Esophagus muscularis mucosa (tissue), 4 donors: ENCODE results near the gene CREB3L4. TPM values are rescaled to one million over a fixed set of nuclear protein-coding genes. Genes with fewer than 3 reads are reported as not detected.
"Not testable (repeated sequence)": the region's sequence is repeated elsewhere in the genome, so short reads cannot be mapped to it uniquely, and the experiment has no call there.

Experiments used
- DNase-seq: peaks from one replicate; pipeline ENCODE4 v3.0.0-alpha.2; 2017; ENCODE audit errors: extremely low spot score
- H3K27ac ChIP-seq, 4 donors: fragments of 200-600 bp; sonication (generic); replicated peaks in 1 of 4; 1 replicate in 3 of 4; 2 replicates in 1 of 4; pipeline ENCODE4 v1.5.1; 2016 to 2019; ENCODE audit warnings: mild to moderate bottlenecking in 1 of 4
- H3K27me3 ChIP-seq, 4 donors: fragments of 200-600 bp; sonication (generic); one replicate each; pipeline versions ENCODE4 v1.5.1 to v1.6.0; 2016 to 2019
- H3K36me3 ChIP-seq, 4 donors: fragments of 200-600 bp; sonication (generic); one replicate each; pipeline ENCODE4 v1.5.1; 2016 to 2019
- H3K4me1 ChIP-seq, 4 donors: fragments of 200-600 bp; sonication (generic); one replicate each; pipeline ENCODE4 v1.5.1; 2016 to 2019
- H3K4me3 ChIP-seq, 4 donors: fragments of 200-600 bp; sonication (generic); 1 replicate in 2 of 4; 2 replicates in 2 of 4; pipeline ENCODE4 v1.5.1; 2016 to 2019; ENCODE audit warnings: mild to moderate bottlenecking in 4 of 4, moderate library complexity in 1 of 4
- H3K9me3 ChIP-seq, 4 donors: fragments of 200-600 bp; sonication (generic); 1 replicate in 3 of 4; 2 replicates in 1 of 4; pipeline ENCODE4 v1.5.1; 2016 to 2019
- EP300 ChIP-seq: sonication (generic); formaldehyde crosslinking; IDR thresholded peaks from one replicate; pipeline ENCODE4 v1.6.1; 2017; ENCODE audit warnings: antibody characterized with exemption
- POLR2A ChIP-seq: fragments of 450-650 bp; IDR thresholded peaks from one replicate; pipeline ENCODE4 v1.6.1; 2017; ENCODE audit warnings: antibody characterized with exemption, moderate library complexity, mild to moderate bottlenecking, low read depth
- POLR2AphosphoS5 ChIP-seq, 2 donors: sonication (generic); formaldehyde crosslinking; IDR thresholded peaks; one replicate each; pipeline ENCODE4 v1.6.1; 2017; ENCODE audit warnings: antibody characterized with exemption in 2 of 2
- WGBS: methylation state at CpG from one replicate; pipeline ENCODE4 v1.1.5; 2018; 5-methylcytosine and 5-hydroxymethylcytosine counted together
- intact Hi-C: fragments of 100-400 bp; cut with DNase I; formaldehyde crosslinking; loops from one replicate; pipeline ENCODE4 v1.15.1; 2023
- total RNA-seq, 4 donors: library from RNA; depleted of rRNA; stranded (reverse); fragments of >200 nt; gene quantifications; one replicate each; pipeline versions ENCODE4 v1.1.0 to v1.2.1, GENCODE V29; 2016
- TF ChIP-seq, protein P1 (sequence below), 3 experiments: fragments of 200-600 bp in 2 of 3; fragments of 450-650 bp in 1 of 3; sonication (generic) in 2 of 3; IDR thresholded peaks; one replicate each; pipeline ENCODE4 v1.5.1; 2017 to 2019; ENCODE audit warnings: antibody characterized with exemption in 3 of 3, mild to moderate bottlenecking in 2 of 3, moderate library complexity in 1 of 3

CREB3L4 gene
- total RNA-seq, 4 donors from 2014 or later: 2.9 to 7.6 (median 6.8) TPM

DNA sequence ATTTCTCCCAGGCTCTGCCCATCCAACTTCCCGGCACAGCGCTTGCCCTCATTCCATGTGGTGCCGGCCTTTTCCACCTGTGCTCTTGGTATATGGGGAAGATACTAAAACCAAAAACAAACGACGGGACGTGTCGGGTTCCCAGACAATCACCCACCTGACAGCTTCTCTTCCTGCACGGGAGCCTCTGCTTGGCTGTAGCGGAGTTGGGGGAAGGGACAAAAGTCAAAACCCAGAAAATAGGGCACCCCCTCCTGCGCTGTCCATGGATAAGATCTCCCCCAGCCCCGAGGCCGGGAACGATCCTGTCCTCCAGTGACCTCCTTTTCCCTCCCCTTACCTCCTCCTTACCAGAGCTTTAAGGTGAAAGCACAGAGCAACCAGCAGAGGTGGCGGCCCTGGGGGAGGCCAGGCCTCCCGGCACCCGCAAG, 9.1 kb downstream of the CREB3L4 start:
- H3K9me3 ChIP-seq: no peaks in the 10 kb centered on the region
- no peaks in the 10 kb centered on the region for H3K27me3 ChIP-seq
- WGBS: 2% methylated on average over 6 of the region's 16 CpGs
- DNase-seq: no peak
- peak overlapping the region; percentile 72 to 100 (median 94) for H3K4me3 ChIP-seq
- intact Hi-C loops: loop anchor here (5.0 kb wide), 1 partner anchor 55 kb away; the partner anchor contains the start of gene GATAD2B
- H3K27ac ChIP-seq: peak overlapping the region; percentile 93 to 95 (median 94)
- TF ChIP-seq, protein P1, sequence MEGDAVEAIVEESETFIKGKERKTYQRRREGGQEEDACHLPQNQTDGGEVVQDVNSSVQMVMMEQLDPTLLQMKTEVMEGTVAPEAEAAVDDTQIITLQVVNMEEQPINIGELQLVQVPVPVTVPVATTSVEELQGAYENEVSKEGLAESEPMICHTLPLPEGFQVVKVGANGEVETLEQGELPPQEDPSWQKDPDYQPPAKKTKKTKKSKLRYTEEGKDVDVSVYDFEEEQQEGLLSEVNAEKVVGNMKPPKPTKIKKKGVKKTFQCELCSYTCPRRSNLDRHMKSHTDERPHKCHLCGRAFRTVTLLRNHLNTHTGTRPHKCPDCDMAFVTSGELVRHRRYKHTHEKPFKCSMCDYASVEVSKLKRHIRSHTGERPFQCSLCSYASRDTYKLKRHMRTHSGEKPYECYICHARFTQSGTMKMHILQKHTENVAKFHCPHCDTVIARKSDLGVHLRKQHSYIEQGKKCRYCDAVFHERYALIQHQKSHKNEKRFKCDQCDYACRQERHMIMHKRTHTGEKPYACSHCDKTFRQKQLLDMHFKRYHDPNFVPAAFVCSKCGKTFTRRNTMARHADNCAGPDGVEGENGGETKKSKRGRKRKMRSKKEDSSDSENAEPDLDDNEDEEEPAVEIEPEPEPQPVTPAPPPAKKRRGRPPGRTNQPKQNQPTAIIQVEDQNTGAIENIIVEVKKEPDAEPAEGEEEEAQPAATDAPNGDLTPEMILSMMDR (IDR thresholded peaks at IDR 0.05): no peak
- TF ChIP-seq POLR2AphosphoS5 (IDR thresholded peaks at IDR 0.05) (no peak), POLR2A (no peak), EP300 (no peak)
- H3K36me3 ChIP-seq: peaks cover 17 to 53% (median 42%) of the 10 kb centered on the region in 4 donors
- H3K4me1 ChIP-seq: peaks cover 19 to 34% (median 25%) of the 10 kb centered on the region in 4 donors

DNA sequence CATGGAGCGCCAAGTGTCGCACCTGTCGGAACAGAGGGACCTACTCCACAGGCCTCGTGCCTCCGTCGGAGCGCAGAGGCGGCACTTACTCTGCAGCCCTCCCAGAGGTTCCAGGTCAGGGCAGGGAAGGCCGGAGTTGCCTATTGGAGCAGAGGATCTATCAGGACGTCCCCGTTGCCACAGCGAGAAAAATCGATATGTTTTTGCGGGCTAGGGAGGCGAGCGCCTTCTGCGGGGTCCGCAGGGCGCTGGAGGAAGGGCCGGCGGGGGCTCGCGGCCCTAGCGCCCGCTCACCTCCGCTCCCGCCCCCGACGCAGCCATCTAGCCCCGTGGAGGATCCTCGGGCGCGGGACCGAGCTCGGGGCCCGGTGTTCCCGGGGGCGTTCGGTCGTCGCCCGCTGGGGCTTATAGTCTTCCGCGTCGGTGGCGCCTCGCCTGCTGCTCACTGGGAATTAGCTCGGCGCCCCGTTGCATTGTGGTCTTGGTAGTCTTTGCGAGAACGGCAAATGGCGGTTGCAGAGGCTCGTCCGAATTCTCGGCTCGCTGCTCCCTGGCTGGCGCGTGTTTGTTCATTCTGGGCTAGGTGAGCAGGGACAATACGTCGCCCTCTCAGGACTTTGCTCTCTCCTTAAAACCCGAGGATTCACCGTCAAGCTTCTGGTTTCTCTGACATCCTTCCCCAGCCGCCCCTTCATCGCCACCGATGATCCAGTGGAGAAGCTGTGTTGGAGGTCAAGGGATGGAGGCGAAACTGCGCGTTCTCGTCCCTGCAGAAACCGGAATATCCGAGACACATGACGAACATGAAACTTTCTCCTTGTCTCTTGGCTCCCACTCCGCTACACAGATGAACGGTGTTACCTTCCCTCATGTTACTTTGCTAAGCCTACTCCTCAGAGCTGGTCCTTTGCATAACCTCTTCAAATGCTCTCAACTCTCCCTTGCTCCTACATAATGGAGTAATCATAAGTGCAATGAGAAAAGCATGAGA, 9.8 kb downstream of the CREB3L4 start, which contains the start of gene JTB:
Gene JTB (minus strand): TSS at position 425 of the 991 bp plus-strand sequence. CDS start 422 bp downstream, at position 3.
- TF ChIP-seq POLR2A (peak; percentile 84), POLR2AphosphoS5 (IDR thresholded peaks at IDR 0.05) (peak; percentile 84 to 95), EP300 (no peak)
- TF ChIP-seq, protein P1 (IDR thresholded peaks at IDR 0.05): peak in 1 of 3 experiments; percentile 14
- H3K27me3 ChIP-seq: no peaks in the 10 kb centered on the region
- peaks cover 19 to 34% (median 25%) of the 10 kb centered on the region in 4 donors for H3K4me1 ChIP-seq
- H3K4me3 ChIP-seq: peak within 1 kb of the TSS; percentile 72 to 100 (median 94)
- peaks cover 20 to 60% (median 45%) of the 10 kb centered on the region in 4 donors for H3K36me3 ChIP-seq
- intact Hi-C loops: loop anchor here (5.0 kb wide), 1 partner anchor 55 kb away; the partner anchor contains the start of gene GATAD2B
- no peaks in the 10 kb centered on the region for H3K9me3 ChIP-seq
- 0% methylated on average over 10 of the region's 75 CpGs for WGBS
- peak within 1 kb of the TSS; percentile 93 to 95 (median 94) for H3K27ac ChIP-seq
- DNase-seq: peak; percentile 98

DNA sequence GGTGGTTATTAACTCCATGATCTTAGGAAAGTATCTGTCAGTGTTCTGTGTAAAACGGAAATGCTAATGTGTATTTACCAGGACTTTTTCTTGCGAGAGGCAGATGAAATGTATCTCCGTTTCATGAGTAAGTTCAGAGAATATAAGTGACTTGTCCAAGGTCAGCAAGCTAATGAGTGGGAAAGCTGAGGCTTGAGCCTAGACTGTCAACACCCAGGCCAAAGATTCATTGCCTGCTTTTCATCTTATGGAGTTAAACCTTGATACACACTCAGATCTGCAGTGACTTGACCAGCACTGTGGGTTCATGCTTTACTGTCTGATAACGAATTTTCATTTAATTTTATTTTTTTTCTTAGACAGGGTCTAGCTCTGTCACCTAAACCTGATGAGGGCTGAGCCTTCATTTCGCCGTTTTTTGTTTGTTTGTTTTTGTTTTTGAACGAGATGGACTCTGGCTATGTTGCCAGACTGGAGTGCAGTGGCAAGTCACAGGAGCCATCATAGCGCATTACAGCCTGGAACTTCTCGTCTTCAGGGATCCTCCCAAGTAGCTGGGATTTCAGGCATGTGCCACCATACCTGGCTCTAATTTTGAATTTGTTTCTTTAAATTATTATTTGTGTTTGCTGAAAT, 10.7 kb downstream of the CREB3L4 start:
- intact Hi-C loops: loop anchor here (5.0 kb wide), 1 partner anchor 56 kb away; the partner anchor contains the start of gene GATAD2B
- peak overlapping the region; percentile 72 to 100 (median 94) for H3K4me3 ChIP-seq
- H3K36me3 ChIP-seq: peaks cover 22 to 61% (median 45%) of the 10 kb centered on the region in 4 donors
- peak overlapping the region; percentile 93 to 95 (median 94) for H3K27ac ChIP-seq
- no peak for TF ChIP-seq EP300
- TF ChIP-seq POLR2A: no peak
- TF ChIP-seq POLR2AphosphoS5 (IDR thresholded peaks at IDR 0.05): no peak
- TF ChIP-seq, protein P1 (IDR thresholded peaks at IDR 0.05): no peak
- no peaks in the 10 kb centered on the region for H3K9me3 ChIP-seq
- H3K4me1 ChIP-seq: peaks cover 19 to 34% (median 25%) of the 10 kb centered on the region in 4 donors
- no peak for DNase-seq
- H3K27me3 ChIP-seq: no peaks in the 10 kb centered on the region
- 62% methylated on average over 9 of the region's 9 CpGs for whole genome bisulfite sequencing

DNA sequence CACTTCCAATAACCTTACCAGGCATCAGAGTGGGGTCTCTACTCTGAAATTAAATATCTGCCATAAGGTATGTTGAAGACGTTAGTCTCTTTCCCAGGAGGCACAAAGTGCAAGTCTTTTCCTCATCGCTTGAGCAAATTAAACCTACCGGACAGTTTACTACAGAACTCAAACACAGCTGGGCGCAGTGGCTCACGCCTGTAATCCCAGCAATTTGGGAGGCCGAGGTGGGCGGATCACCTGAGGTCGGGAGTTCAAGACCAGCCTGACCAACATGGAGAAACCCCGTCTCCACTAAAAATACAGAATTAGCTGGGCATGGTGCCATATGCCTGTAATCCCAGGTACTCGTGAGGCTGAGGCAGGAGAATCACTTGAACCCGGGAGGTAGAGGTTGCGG, 11.4 kb downstream of the CREB3L4 start:
- not testable (repeated sequence) for H3K27me3 ChIP-seq, DNase-seq, H3K4me3 ChIP-seq, H3K9me3 ChIP-seq
- peaks cover 19 to 35% (median 29%) of the 10 kb centered on the region in 4 donors for H3K4me1 ChIP-seq
- 90% methylated on average over 12 of the region's 12 CpGs for WGBS
- peaks cover 15 to 56% (median 41%) of the 10 kb centered on the region in 4 donors for H3K36me3 ChIP-seq
- H3K27ac ChIP-seq: peak overlapping the region in 1 of 4 donors; percentile 93
- intact Hi-C loops: loop anchor here (5.0 kb wide), 1 partner anchor 57 kb away; the partner anchor contains the start of gene GATAD2B

DNA sequence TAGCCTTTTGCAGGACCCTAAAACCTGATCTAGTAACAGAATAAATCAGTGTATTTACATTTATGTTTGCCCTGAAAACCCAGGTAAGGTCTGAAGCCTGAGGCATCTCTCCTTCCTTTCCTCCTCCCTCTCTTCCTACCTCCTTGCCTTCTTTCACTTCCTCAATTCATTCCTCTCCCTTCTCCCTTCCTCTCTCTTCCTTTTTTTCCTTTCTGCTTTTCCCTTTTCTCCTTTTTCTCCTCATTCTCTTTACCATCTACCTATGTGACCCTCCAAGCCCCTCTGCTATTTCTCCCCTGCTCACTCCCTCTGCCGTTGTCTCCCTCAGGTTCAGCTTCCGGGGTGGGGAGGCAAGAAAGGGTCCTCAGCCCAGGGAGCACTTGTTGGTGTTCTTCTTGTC, 14.0 kb downstream of the CREB3L4 start:
- H3K36me3 ChIP-seq: peaks cover 4 to 34% (median 21%) of the 10 kb centered on the region in 4 donors
- DNase-seq, H3K9me3 ChIP-seq, H3K27ac ChIP-seq, H3K4me3 ChIP-seq, H3K27me3 ChIP-seq, intact Hi-C loops: not testable (repeated sequence)
- peaks cover 17 to 40% (median 34%) of the 10 kb centered on the region in 4 donors for H3K4me1 ChIP-seq
- WGBS: 87% methylated on average over 2 of the region's 2 CpGs
